Measurements from ENCODE around the gene ATP8B4.

Gene ATP8B4

DNA sequence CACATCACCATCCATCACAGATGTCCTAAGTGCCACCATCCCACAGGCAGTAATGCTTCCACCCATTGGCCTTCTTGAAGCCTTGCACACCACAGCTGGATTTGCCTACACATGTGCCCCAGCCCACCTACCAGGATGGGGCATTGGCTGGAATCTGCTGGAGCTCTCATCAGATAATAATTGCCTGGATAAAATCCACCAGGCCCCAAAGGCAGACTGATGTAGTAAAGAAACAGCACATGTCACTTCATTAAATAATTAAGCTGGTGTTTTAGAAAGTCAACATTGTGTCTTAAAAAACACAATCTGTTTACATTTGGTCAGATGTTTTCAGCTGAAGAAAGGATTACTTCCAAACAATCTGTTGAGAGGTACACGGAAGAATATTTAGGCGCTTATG is 229.5 kb downstream of the ATP8B4 start:
- H3K4me3 ChIP-seq (ENCODE audit: low read length), result no peak overlapping the region
- H3K9ac ChIP-seq (ENCODE audit: low read length), result no peak overlapping the region
- no peaks in the 10 kb centered on the region for H3K27me3 ChIP-seq (ENCODE audit: control insufficient read depth, insufficient read depth, low read length)
- no peaks in the 10 kb centered on the region for H3K4me1 ChIP-seq (ENCODE audit: control insufficient read depth, insufficient read depth, low read length)
- H3K9me3 ChIP-seq (ENCODE audit: control insufficient read depth, low read length), result no peaks in the 10 kb centered on the region
- no peaks in the 10 kb centered on the region for H3K36me3 ChIP-seq (ENCODE audit: control insufficient read depth, insufficient read depth, low read length)

DNA sequence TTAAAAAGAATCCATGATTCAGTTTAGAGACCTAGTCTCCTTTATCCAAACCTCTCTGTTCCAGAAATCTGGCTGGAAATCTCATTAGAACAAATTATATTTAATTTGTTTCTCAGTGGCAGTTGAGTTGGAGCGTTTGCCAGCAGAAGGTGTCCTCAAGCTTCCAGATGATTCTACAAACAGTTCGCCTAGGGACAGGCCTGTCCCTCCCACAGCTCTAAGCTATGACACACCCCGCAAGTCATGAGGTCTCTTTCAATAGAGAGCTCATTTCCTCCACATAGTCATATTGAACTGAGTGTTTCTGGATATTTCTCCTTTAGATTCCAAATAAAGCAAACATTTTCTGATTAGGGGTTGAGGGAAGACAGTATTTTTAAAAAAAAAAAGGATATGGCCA is 230.3 kb downstream of the ATP8B4 start:
- Histone ChIP-seq H3K9ac (ENCODE audit: low read length) (no peak overlapping the region), H3K4me1 (ENCODE audit: control insufficient read depth, insufficient read depth, low read length) (no peaks in the 10 kb centered on the region), H3K36me3 (ENCODE audit: control insufficient read depth, insufficient read depth, low read length) (no peaks in the 10 kb centered on the region), H3K9me3 (ENCODE audit: control insufficient read depth, low read length) (no peaks in the 10 kb centered on the region), H3K27me3 (ENCODE audit: control insufficient read depth, insufficient read depth, low read length) (no peaks in the 10 kb centered on the region), H3K4me3 (ENCODE audit: low read length) (no peak overlapping the region)

DNA sequence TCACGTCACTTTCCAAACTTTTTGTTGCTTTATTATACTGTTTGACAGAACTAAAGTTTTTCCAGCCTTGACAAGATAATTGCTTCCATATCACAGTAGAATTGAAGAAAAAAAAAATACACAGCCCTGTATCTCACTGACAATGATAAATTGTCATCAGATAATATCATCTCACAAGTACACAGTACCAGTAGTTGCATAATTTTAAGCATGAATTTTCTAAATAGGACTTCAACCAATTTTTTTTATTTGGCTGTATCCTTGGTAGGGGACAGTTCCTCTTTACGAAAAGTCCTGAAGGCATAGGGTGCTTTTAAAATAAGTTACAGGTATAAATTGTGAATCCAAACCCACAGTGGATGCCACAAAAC is 230.7 kb downstream of the ATP8B4 start:
- no peaks in the 10 kb centered on the region for H3K36me3 ChIP-seq (ENCODE audit: control insufficient read depth, insufficient read depth, low read length)
- no peaks in the 10 kb centered on the region for H3K9me3 ChIP-seq (ENCODE audit: control insufficient read depth, low read length)
- H3K4me3 ChIP-seq (ENCODE audit: low read length), result no peak overlapping the region
- no peaks in the 10 kb centered on the region for H3K4me1 ChIP-seq (ENCODE audit: control insufficient read depth, insufficient read depth, low read length)
- H3K9ac ChIP-seq (ENCODE audit: low read length), result no peak overlapping the region
- H3K27me3 ChIP-seq (ENCODE audit: control insufficient read depth, insufficient read depth, low read length), result no peaks in the 10 kb centered on the region

DNA sequence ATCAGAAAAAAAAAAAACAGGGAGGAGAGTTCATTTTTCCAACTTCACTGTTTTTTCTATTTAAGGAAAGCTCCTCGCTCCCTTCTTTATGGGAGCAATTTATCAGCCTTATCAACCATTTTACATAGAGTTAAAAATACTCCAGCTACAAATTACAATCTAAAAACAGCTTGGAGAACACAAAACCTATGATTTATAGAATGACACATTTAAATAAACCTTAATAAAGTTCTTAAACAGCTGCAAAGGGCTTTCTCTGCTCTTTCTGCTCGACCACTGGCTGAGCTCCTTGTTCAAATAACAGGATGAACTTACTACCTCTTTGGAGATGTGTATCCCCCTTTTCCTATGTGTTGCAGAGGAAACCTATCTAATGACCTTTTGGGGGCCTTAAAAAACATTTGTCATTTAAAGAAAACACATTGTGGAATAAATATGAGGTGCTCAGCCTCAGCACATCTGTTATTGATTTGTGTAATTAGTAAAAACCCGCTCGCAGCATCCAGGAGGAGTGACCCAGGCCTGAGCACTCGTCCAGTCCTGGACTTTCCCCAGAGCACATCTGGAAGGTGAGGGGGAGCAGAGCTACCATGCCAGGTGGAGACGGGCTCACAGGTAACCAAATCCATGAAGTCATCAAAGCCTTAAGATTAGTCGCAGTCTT is 231.2 kb downstream of the ATP8B4 start:
- Histone ChIP-seq H3K4me1 (ENCODE audit: control insufficient read depth, insufficient read depth, low read length) (no peaks in the 10 kb centered on the region), H3K36me3 (ENCODE audit: control insufficient read depth, insufficient read depth, low read length) (no peaks in the 10 kb centered on the region), H3K27me3 (ENCODE audit: control insufficient read depth, insufficient read depth, low read length) (no peaks in the 10 kb centered on the region), H3K4me3 (ENCODE audit: low read length) (no peak overlapping the region), H3K9ac (ENCODE audit: low read length) (no peak overlapping the region), H3K9me3 (ENCODE audit: control insufficient read depth, low read length) (no peaks in the 10 kb centered on the region)

DNA sequence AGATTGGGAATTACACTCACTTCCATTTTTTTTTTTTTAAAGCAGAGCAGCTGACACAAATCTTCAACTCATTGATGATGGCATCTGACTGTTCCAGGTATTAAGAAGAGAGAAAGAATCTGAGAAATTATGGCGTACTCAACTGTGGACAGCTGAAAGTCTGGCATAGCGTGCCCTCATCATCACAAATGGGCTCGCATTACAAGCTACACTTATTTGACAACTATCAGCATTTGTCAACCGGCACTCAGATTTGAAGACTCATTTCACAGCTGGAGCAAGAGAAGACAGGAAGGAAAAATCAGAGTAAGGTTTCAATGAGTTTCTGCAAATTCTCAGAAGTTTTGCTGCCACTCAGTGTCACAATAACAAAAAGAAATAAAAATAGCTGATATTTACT is 235.9 kb downstream of the ATP8B4 start:
- Histone ChIP-seq H3K4me3 (ENCODE audit: low read length) (no peak overlapping the region), H3K4me1 (ENCODE audit: control insufficient read depth, insufficient read depth, low read length) (no peaks in the 10 kb centered on the region), H3K9me3 (ENCODE audit: control insufficient read depth, low read length) (no peaks in the 10 kb centered on the region), H3K36me3 (ENCODE audit: control insufficient read depth, insufficient read depth, low read length) (no peaks in the 10 kb centered on the region), H3K27me3 (ENCODE audit: control insufficient read depth, insufficient read depth, low read length) (no peaks in the 10 kb centered on the region), H3K9ac (ENCODE audit: low read length) (no peak overlapping the region)

DNA sequence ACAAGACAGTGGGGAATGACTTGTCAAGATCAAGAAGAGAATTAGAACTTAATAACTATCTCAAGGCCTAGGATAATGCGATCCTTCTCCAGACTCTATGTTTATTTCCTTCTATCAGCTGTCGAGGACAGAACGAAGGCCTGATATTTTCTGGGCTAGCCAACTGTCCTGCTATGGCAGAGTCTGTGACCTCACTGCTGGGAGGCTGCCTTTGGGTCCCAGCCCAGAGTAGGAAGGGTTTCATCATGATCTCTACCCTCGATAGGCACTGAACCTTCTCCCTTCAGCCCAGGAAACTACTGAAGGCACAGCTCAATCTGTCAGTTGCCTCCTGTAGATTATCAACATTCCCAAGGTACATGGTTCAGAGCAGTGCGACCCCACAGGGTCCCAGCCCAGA is 237.2 kb downstream of the ATP8B4 start:
- Histone ChIP-seq H3K36me3 (ENCODE audit: control insufficient read depth, insufficient read depth, low read length) (no peaks in the 10 kb centered on the region), H3K4me1 (ENCODE audit: control insufficient read depth, insufficient read depth, low read length) (peaks cover 9% of the 10 kb centered on the region), H3K9ac (ENCODE audit: low read length) (no peak overlapping the region), H3K4me3 (ENCODE audit: low read length) (no peak overlapping the region), H3K9me3 (ENCODE audit: control insufficient read depth, low read length) (no peaks in the 10 kb centered on the region), H3K27me3 (ENCODE audit: control insufficient read depth, insufficient read depth, low read length) (no peaks in the 10 kb centered on the region)

DNA sequence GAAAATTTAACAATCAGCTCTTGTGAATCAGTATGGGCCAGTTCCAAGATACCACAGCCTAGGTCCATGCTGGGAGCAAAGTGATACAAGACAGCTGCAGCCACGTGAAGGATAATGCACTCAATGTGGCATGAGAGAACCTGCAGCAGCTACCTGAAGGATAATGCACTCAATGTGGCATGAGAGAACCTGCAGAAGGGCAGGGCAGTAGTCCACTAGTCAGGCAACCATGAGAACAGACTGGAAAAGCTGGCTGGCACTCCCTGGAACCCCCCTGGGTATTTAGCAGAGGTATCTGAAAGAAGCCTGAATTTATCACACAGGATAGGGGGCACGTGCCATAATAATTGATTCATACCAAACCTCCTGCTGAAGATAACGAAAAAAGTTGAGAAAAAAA is 237.6 kb downstream of the ATP8B4 start:
- Histone ChIP-seq H3K4me3 (ENCODE audit: low read length) (no peak overlapping the region), H3K4me1 (ENCODE audit: control insufficient read depth, insufficient read depth, low read length) (peaks cover 12% of the 10 kb centered on the region), H3K9ac (ENCODE audit: low read length) (no peak overlapping the region), H3K36me3 (ENCODE audit: control insufficient read depth, insufficient read depth, low read length) (no peaks in the 10 kb centered on the region), H3K9me3 (ENCODE audit: control insufficient read depth, low read length) (no peaks in the 10 kb centered on the region), H3K27me3 (ENCODE audit: control insufficient read depth, insufficient read depth, low read length) (no peaks in the 10 kb centered on the region)

DNA sequence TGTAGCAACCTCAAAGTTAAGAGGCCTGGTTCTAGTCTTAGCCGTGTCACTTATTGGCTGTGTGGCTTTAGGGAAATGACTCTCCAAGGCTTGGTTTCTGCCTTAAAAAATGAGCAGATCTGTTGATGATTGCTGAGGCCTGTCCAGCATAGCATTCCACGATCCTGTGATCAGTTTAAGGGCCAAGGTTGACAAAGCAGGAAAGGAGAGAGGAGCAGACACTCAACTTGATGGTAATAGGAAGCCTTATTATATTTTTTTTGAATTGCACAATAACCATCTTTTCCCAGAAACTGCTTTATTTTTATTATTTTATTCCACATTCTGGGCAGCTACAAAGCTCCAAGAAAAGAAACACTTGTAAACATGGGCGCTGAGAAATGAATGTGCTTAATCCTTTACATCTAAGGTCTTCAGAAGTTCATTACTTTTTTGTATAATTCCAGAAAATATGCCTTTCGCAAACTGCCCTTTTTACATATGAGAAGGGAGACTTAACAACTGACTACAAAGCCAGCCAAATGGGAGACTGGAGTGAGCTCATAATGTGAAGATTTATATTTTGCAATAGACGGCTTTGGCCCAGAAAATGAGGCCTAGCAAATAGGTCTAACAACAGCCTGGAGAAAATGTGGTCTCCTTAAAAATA is 241.0 kb downstream of the ATP8B4 start:
- Histone ChIP-seq H3K4me1 (ENCODE audit: control insufficient read depth, insufficient read depth, low read length) (peaks cover 12% of the 10 kb centered on the region), H3K27me3 (ENCODE audit: control insufficient read depth, insufficient read depth, low read length) (no peaks in the 10 kb centered on the region), H3K4me3 (ENCODE audit: low read length) (no peak overlapping the region), H3K36me3 (ENCODE audit: control insufficient read depth, insufficient read depth, low read length) (no peaks in the 10 kb centered on the region), H3K9me3 (ENCODE audit: control insufficient read depth, low read length) (no peaks in the 10 kb centered on the region), H3K9ac (ENCODE audit: low read length) (no peak overlapping the region)

DNA sequence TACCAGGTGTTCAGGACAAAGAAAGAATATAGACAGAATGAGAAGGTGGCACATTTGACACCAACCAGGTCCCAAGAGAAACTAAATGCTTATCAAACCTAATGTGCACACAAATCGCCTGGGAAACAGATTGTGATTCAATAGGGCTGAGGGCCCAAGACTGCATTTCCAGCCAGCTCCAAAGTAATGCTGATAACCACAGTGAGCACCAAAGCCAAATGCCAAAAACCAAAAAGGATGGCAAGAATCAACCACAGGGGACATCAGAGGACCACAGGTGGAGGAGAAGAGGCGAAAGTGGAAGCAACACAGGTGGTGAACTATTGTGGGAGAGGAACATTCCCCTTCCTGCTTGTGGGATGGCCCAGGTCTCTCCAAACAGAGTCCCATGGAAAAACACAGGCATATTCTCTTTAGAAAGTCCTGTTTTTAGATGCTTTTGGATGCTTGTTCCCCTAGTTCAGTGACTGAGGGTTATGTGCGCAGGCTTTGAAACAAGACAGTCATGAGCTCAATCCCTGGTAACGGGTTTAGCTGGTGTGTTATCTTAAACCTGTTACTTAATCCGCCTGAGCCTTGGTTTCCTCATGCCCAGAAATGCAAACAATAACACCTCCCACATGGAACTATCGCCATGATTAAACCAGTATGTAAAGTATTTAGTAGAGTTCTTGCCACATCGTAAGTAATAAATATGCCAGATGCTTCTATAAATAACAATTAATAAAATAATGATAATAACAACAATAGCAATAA is 241.7 kb downstream of the ATP8B4 start:
- Histone ChIP-seq H3K4me1 (ENCODE audit: control insufficient read depth, insufficient read depth, low read length) (peaks cover 12% of the 10 kb centered on the region), H3K4me3 (ENCODE audit: low read length) (no peak overlapping the region), H3K9me3 (ENCODE audit: control insufficient read depth, low read length) (no peaks in the 10 kb centered on the region), H3K36me3 (ENCODE audit: control insufficient read depth, insufficient read depth, low read length) (no peaks in the 10 kb centered on the region), H3K9ac (ENCODE audit: low read length) (no peak overlapping the region), H3K27me3 (ENCODE audit: control insufficient read depth, insufficient read depth, low read length) (no peaks in the 10 kb centered on the region)

DNA sequence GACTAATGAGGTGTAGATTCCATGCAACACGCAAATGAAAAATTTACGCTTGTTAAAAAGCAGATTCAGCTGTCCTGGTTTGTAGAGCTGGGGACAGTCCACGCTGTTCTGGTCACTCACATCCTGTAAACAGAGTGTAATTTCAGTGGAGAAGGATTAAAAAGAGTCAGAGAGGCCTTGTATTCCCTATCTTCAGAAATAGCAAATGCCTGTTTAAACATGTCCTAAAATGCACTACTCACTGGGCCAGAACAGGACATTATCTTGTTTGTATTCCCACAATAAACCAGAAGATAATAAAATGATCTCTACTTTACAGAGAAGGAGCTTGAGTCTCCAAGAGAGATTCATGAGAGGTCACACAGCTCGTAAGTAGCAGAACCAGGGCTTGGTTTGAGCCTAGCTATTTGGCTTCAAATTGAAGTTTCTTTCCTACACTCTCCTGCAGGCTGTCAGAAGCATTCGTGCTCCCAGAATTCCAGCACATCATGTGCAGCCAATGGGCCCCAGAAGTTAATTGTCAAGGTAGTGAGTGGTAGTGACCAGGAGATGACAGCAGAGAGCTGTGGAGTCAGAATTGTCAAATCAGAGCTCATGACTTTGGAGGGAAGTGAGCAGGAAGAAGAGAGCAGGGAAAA is 242.5 kb downstream of the ATP8B4 start:
- Histone ChIP-seq H3K9ac (ENCODE audit: low read length) (no peak overlapping the region), H3K4me3 (ENCODE audit: low read length) (no peak overlapping the region), H3K27me3 (ENCODE audit: control insufficient read depth, insufficient read depth, low read length) (no peaks in the 10 kb centered on the region), H3K4me1 (ENCODE audit: control insufficient read depth, insufficient read depth, low read length) (peaks cover 12% of the 10 kb centered on the region), H3K9me3 (ENCODE audit: control insufficient read depth, low read length) (no peaks in the 10 kb centered on the region), H3K36me3 (ENCODE audit: control insufficient read depth, insufficient read depth, low read length) (no peaks in the 10 kb centered on the region)

DNA sequence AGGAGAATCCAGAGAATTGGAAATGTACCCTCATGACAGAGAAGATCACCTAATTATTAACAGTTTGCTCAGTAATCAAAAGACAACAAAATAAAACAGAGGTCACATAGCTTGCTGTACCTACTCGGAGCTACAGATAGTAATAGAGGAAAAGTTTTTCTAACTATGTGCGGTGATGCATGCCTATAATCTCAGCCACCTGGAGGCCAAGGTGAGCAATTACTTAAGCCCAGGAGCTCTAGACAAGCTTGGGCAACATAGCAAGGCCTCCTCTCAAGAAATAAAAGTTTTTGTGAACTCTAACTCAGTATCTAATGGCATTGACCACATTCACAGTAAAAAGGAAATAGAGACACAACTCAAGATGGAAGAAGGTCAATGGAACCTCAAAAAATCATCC is 243.6 kb downstream of the ATP8B4 start:
- no peaks in the 10 kb centered on the region for H3K36me3 ChIP-seq (ENCODE audit: control insufficient read depth, insufficient read depth, low read length)
- no peaks in the 10 kb centered on the region for H3K27me3 ChIP-seq (ENCODE audit: control insufficient read depth, insufficient read depth, low read length)
- no peak overlapping the region for H3K4me3 ChIP-seq (ENCODE audit: low read length)
- H3K9ac ChIP-seq (ENCODE audit: low read length), result no peak overlapping the region
- no peaks in the 10 kb centered on the region for H3K9me3 ChIP-seq (ENCODE audit: control insufficient read depth, low read length)
- H3K4me1 ChIP-seq (ENCODE audit: control insufficient read depth, insufficient read depth, low read length), result peaks cover 12% of the 10 kb centered on the region

DNA sequence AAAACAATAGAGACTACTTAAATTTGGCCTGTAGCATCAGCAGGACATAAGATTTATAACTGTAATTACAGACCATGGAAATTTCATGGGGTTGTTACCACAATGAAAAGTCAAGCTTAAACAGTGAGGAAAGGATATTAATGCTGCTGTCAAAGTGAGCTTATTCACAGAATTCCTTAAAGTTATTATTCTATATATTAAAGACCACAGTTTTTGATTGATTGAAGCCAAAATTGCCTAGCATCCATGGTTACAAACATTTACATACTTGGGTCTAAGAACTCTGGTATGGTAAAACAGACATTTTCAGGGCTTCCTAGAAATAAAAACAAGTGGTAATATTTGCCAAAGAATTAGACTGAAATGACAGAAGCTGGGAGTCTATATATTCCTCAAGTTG is 248.6 kb downstream of the ATP8B4 start:
- Histone ChIP-seq H3K9ac (ENCODE audit: low read length) (no peak overlapping the region), H3K9me3 (ENCODE audit: control insufficient read depth, low read length) (no peaks in the 10 kb centered on the region), H3K36me3 (ENCODE audit: control insufficient read depth, insufficient read depth, low read length) (no peaks in the 10 kb centered on the region), H3K4me1 (ENCODE audit: control insufficient read depth, insufficient read depth, low read length) (no peaks in the 10 kb centered on the region), H3K27me3 (ENCODE audit: control insufficient read depth, insufficient read depth, low read length) (no peaks in the 10 kb centered on the region), H3K4me3 (ENCODE audit: low read length) (no peak overlapping the region)

All from mucosa of stomach (tissue), 1 donor.